ENCODE measurements around the gene GPATCH4. TPM values are rescaled to one million over a fixed set of nuclear protein-coding genes. Genes with fewer than 3 reads are reported as not detected.

GPATCH4 gene
- total RNA-seq, 1 experiment from 2014 or later: 53.5 TPM

DNA sequence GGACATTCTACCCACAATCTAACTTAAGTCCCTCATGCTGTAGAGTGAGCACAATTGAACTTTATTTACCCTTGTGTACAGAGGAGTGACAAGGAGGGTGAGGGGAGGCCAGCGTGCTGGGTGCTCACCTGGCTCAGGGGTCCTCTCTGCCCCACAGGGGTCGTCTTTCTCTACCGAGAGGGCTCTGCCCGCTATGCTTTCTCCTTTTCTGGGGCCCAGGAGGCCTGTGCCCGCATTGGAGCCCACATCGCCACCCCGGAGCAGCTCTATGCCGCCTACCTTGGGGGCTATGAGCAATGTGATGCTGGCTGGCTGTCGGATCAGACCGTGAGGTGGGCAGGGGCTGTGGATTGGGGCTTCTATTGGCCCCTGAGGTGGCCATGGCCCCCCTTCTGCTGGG, 46.1 kb upstream of the GPATCH4 start:
- no peaks in the 10 kb centered on the region for H3K4me1 ChIP-seq
- no peak overlapping the region for H3K27ac Mint-ChIP-seq (ENCODE audit: unreplicated experiment)
- H3K36me3 Mint-ChIP-seq (ENCODE audit: insufficient read depth, unreplicated experiment): no peaks in the 10 kb centered on the region
- no peak overlapping the region for H3K4me3 ChIP-seq (ENCODE audit: low read depth, low read length)
- ChIA-PET CTCF (no interaction called here), POLR2A (no interaction called here)
- DNase-seq: no peak
- no peaks in the 10 kb centered on the region for H3K36me3 ChIP-seq (ENCODE audit: control insufficient read depth, insufficient read depth, low read length)
- intact Hi-C loops (cut with micrococcal nuclease; ENCODE audit: unreplicated experiment): no loop called here
- TF ChIP-seq, protein P1, sequence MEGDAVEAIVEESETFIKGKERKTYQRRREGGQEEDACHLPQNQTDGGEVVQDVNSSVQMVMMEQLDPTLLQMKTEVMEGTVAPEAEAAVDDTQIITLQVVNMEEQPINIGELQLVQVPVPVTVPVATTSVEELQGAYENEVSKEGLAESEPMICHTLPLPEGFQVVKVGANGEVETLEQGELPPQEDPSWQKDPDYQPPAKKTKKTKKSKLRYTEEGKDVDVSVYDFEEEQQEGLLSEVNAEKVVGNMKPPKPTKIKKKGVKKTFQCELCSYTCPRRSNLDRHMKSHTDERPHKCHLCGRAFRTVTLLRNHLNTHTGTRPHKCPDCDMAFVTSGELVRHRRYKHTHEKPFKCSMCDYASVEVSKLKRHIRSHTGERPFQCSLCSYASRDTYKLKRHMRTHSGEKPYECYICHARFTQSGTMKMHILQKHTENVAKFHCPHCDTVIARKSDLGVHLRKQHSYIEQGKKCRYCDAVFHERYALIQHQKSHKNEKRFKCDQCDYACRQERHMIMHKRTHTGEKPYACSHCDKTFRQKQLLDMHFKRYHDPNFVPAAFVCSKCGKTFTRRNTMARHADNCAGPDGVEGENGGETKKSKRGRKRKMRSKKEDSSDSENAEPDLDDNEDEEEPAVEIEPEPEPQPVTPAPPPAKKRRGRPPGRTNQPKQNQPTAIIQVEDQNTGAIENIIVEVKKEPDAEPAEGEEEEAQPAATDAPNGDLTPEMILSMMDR (IDR thresholded peaks at IDR 0.05; ENCODE audit: insufficient read depth in 1 of 2, low read depth in 1 of 2, low read length in 1 of 2, severe bottlenecking in 1 of 2, unreplicated experiment in 1 of 2): no peak
- no peaks in the 10 kb centered on the region for H3K4me1 Mint-ChIP-seq (ENCODE audit: low read depth, unreplicated experiment)
- no peak overlapping the region for H3K4me3 Mint-ChIP-seq (ENCODE audit: unreplicated experiment)
- no peaks in the 10 kb centered on the region for H3K27me3 ChIP-seq (replicated peaks; ENCODE audit: control insufficient read depth, insufficient read depth, low read length)
- peaks cover 7% of the 10 kb centered on the region for H3K27me3 Mint-ChIP-seq (ENCODE audit: insufficient read depth, unreplicated experiment)
- no peaks in the 10 kb centered on the region for H3K9me3 Mint-ChIP-seq (ENCODE audit: unreplicated experiment)
- BruUV-seq (replicated peaks): no TSS peak
- H3K9me3 ChIP-seq: no peaks in the 10 kb centered on the region

DNA sequence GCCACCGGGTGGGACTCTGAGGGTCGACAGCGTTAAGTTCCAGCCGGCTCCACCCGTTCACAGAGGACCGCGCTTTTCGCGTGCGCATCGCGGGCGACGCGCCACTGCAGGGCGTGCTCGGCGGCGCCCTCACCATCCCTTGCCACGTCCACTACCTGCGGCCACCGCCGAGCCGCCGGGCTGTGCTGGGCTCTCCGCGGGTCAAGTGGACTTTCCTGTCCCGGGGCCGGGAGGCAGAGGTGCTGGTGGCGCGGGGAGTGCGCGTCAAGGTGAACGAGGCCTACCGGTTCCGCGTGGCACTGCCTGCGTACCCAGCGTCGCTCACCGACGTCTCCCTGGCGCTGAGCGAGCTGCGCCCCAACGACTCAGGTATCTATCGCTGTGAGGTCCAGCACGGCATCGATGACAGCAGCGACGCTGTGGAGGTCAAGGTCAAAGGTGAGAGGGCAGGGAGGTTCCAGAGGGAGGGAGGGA, 45.5 kb upstream of the GPATCH4 start:
- no peaks in the 10 kb centered on the region for H3K9me3 ChIP-seq
- H3K27ac Mint-ChIP-seq (ENCODE audit: unreplicated experiment): no peak overlapping the region
- BruUV-seq (replicated peaks): no TSS peak
- intact Hi-C loops (cut with micrococcal nuclease; ENCODE audit: unreplicated experiment): no loop called here
- H3K4me3 ChIP-seq (ENCODE audit: low read depth, low read length): no peak overlapping the region
- TF ChIP-seq, protein P1 (IDR thresholded peaks at IDR 0.05; ENCODE audit: insufficient read depth in 1 of 2, low read depth in 1 of 2, low read length in 1 of 2, severe bottlenecking in 1 of 2, unreplicated experiment in 1 of 2): no peak
- H3K4me1 ChIP-seq: no peaks in the 10 kb centered on the region
- H3K36me3 Mint-ChIP-seq (ENCODE audit: insufficient read depth, unreplicated experiment): no peaks in the 10 kb centered on the region
- CTCF ChIA-PET: no interaction called here
- H3K27me3 Mint-ChIP-seq (ENCODE audit: insufficient read depth, unreplicated experiment): peaks cover 4% of the 10 kb centered on the region
- no peaks in the 10 kb centered on the region for H3K4me1 Mint-ChIP-seq (ENCODE audit: low read depth, unreplicated experiment)
- H3K36me3 ChIP-seq (ENCODE audit: control insufficient read depth, insufficient read depth, low read length): no peaks in the 10 kb centered on the region
- DNase-seq: no peak
- H3K4me3 Mint-ChIP-seq (ENCODE audit: unreplicated experiment): no peak overlapping the region
- no peaks in the 10 kb centered on the region for H3K27me3 ChIP-seq (replicated peaks; ENCODE audit: control insufficient read depth, insufficient read depth, low read length)
- POLR2A ChIA-PET: interaction anchor here (0.5 kb wide), 1 partner anchor 30 kb away, joined by 4 read pairs; no protein-coding TSS in a partner anchor
- no peaks in the 10 kb centered on the region for H3K9me3 Mint-ChIP-seq (ENCODE audit: unreplicated experiment)

DNA sequence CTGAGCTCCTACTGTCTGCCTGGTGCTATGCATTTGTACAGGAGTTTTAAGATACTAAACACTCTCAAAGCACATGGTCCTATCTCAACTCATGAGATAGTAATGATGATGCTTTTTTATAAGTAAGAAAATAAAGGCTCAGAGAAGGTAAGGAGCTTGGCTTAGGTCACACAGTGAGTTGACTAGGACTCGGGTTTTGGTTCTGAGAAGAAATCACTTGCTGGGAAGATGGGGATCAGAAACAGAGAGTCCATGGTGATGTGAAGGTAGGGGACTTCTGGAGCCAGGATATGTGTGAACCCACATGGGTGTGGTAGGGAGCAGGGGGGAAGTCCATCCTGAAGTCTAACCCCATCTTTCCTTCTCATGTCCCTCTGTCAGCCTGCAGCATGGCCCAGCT, 44.4 kb upstream of the GPATCH4 start:
- Mint-ChIP-seq H3K27ac (ENCODE audit: unreplicated experiment) (no peak overlapping the region), H3K36me3 (ENCODE audit: insufficient read depth, unreplicated experiment) (no peaks in the 10 kb centered on the region), H3K4me1 (ENCODE audit: low read depth, unreplicated experiment) (no peaks in the 10 kb centered on the region), H3K9me3 (ENCODE audit: unreplicated experiment) (no peaks in the 10 kb centered on the region), H3K27me3 (ENCODE audit: insufficient read depth, unreplicated experiment) (peaks cover 4% of the 10 kb centered on the region), H3K4me3 (ENCODE audit: unreplicated experiment) (no peak overlapping the region)
- Histone ChIP-seq H3K4me3 (ENCODE audit: low read depth, low read length) (no peak overlapping the region), H3K9me3 (no peaks in the 10 kb centered on the region), H3K27me3 (replicated peaks; ENCODE audit: control insufficient read depth, insufficient read depth, low read length) (no peaks in the 10 kb centered on the region), H3K4me1 (no peaks in the 10 kb centered on the region), H3K36me3 (ENCODE audit: control insufficient read depth, insufficient read depth, low read length) (no peaks in the 10 kb centered on the region)
- ChIA-PET CTCF (interaction anchor here (0.8 kb wide), 1 partner anchor 26 kb away, joined by 4 read pairs; the partner anchor contains the start of gene HAPLN2), POLR2A (no interaction called here)
- no peak for DNase-seq
- no TSS peak for BruUV-seq (replicated peaks)
- TF ChIP-seq, protein P1 (IDR thresholded peaks at IDR 0.05; ENCODE audit: insufficient read depth in 1 of 2, low read depth in 1 of 2, low read length in 1 of 2, severe bottlenecking in 1 of 2, unreplicated experiment in 1 of 2): no peak
- intact Hi-C loops (cut with micrococcal nuclease; ENCODE audit: unreplicated experiment): no loop called here

All from Caco-2 (cell line).